K562 (cell line): ENCODE results near the gene UCK1. TPM values are rescaled to one million over a fixed set of nuclear protein-coding genes. Genes with fewer than 3 reads are reported as not detected.
A peak's percentile ranks its signal among the peaks of the same experiment; 100 is the strongest.

ENCODE experiments used
- ATAC-seq: fragments of 200-7000 bp; cut with Tn5 transposase; 3 replicates; pipeline ENCODE4 v1.9.1; 2020; ENCODE audit warnings: moderate library complexity
- BruUV-seq: library from RNA; stranded (reverse); fragments of 400-500 nt; replicated peaks from 2 replicates; lab custom pipeline; 2021; lab: Mats Ljungman, UMichigan
- CTCF ChIA-PET: fragments of 300-600 bp; formaldehyde crosslinking; extraction: SDS; loops from one replicate; lab custom pipeline; 2021; ENCODE audit warnings: low intra/inter-chr PET ratio; lab: Yijun Ruan, JAX
- POLR2A ChIA-PET: fragments of 300-600, 350-650 bp; sonication (Branson Sonifier 250); formaldehyde crosslinking; extraction: SDS; loops from one replicate; lab custom pipeline; 2021; ENCODE audit warnings: antibody characterized with exemption, inconsistent platforms; lab: Yijun Ruan, JAX
- DNase-seq, 4 experiments: peaks; one replicate each; pipeline versions ENCODE4 v3.0.0 to v3.0.0-alpha.2; 2011 to 2018; ENCODE audit warnings: low spot score in 3 of 4, mixed read lengths in 3 of 4; ENCODE audit errors: extremely low read depth in 1 of 4
- FAIRE-seq: peaks from 2 replicates; lab custom pipeline; 2011; peaks lifted over from hg19 to GRCh38; lab: Jason Lieb, UNC
- H2AFZ ChIP-seq: 2 replicates; pipeline ENCODE4 v1.6.0; 2011; ENCODE audit warnings: low read depth, low read length, control low read depth, inconsistent platforms
- H3K27ac ChIP-seq: fragments of 200-600 bp; 3 replicates; pipeline ENCODE4 v1.8.0; 2011; ENCODE audit warnings: low read depth, mild to moderate bottlenecking, control low read depth, inconsistent platforms, low read length, moderate library complexity, mixed read lengths; ENCODE audit errors: extremely low read depth
- H3K27me3 ChIP-seq, 2 experiments: fragments of 300-600 bp in 1 of 2; 2 replicates in 1 of 2; 3 replicates in 1 of 2; pipeline versions ENCODE4 v1.6.0 to v1.8.0; 2011; ENCODE audit warnings: inconsistent platforms in 2 of 2, low read length in 2 of 2, mild to moderate bottlenecking in 1 of 2, mixed read lengths in 1 of 2, moderate library complexity in 1 of 2; ENCODE audit not compliant: control insufficient read depth in 2 of 2, insufficient read depth in 2 of 2
- H3K36me3 ChIP-seq: fragments of 300-600 bp; 3 replicates; pipeline ENCODE4 v1.8.0; 2011; ENCODE audit warnings: mild to moderate bottlenecking, low read length, inconsistent platforms; ENCODE audit not compliant: control insufficient read depth, insufficient read depth
- H3K4me1 ChIP-seq, 2 experiments: fragments of 200-600 bp in 1 of 2; replicated peaks in 1 of 2; 2 replicates in 1 of 2; 3 replicates in 1 of 2; pipeline versions ENCODE4 v1.5.1 to v1.8.0; 2011; ENCODE audit warnings: inconsistent platforms in 2 of 2, low read length in 2 of 2, mild to moderate bottlenecking in 1 of 2, mixed read lengths in 1 of 2, moderate library complexity in 1 of 2; ENCODE audit not compliant: control insufficient read depth in 2 of 2, insufficient read depth in 2 of 2
- H3K4me2 ChIP-seq: 2 replicates; pipeline ENCODE4 v1.6.1; 2011; ENCODE audit warnings: low read length, control low read depth, inconsistent platforms, mixed read lengths; ENCODE audit not compliant: insufficient read depth
- H3K4me3 ChIP-seq: fragments of 200-600 bp; sonication (generic), shearing (Covaris generic); 2 replicates; pipeline ENCODE4 v1.5.1; 2016; ENCODE audit warnings: control low read depth, inconsistent platforms
- H3K79me2 ChIP-seq: fragments of 200-600 bp; 3 replicates; pipeline ENCODE4 v1.8.0; 2011; ENCODE audit warnings: low read length, inconsistent platforms; ENCODE audit not compliant: control insufficient read depth, insufficient read depth
- H3K9ac ChIP-seq, 2 experiments: 2 replicates each; pipeline versions ENCODE4 v1.6.0 to v1.6.1; 2011; ENCODE audit warnings: low read depth in 2 of 2, low read length in 2 of 2, control low read depth in 1 of 2, inconsistent platforms in 1 of 2, mild to moderate bottlenecking in 1 of 2, mixed read lengths in 1 of 2; ENCODE audit not compliant: insufficient read depth in 1 of 2
- H3K9me1 ChIP-seq: one replicate; pipeline ENCODE4 v1.6.0; 2011; ENCODE audit warnings: inconsistent platforms, mild to moderate bottlenecking, low read length, moderate library complexity; ENCODE audit not compliant: control insufficient read depth, insufficient read depth
- H3K9me3 ChIP-seq: replicated peaks from 2 replicates; pipeline ENCODE4 v1.5.1; 2011; ENCODE audit warnings: low read depth, low read length, inconsistent platforms; ENCODE audit not compliant: control insufficient read depth, insufficient read depth
- H4K20me1 ChIP-seq: replicated peaks from 2 replicates; pipeline ENCODE4 v1.6.1; 2011; ENCODE audit warnings: low read length, inconsistent platforms, mixed read lengths; ENCODE audit not compliant: control insufficient read depth, insufficient read depth
- CCAR2 ChIP-seq: fragments of 200-400 bp; formaldehyde crosslinking; IDR thresholded peaks from 2 replicates; pipeline ENCODE4 v1.6.1; 2017; ENCODE audit warnings: mild to moderate bottlenecking, low read depth, low read length
- JUN ChIP-seq, 2 experiments: sonication (generic) in 1 of 2; formaldehyde crosslinking in 1 of 2; IDR thresholded peaks; 2 replicates each; pipeline versions ENCODE4 v1.6.1 to v1.8.0; 2012 to 2022; ENCODE audit warnings: borderline replicate concordance in 2 of 2, mild to moderate bottlenecking in 2 of 2, improper control_type of control experiment in 1 of 2, low read depth in 1 of 2, low read length in 1 of 2, missing genetic modification reagents in 1 of 2
- MEF2D ChIP-seq: conservative IDR thresholded peaks from 2 replicates; pipeline ENCODE4 v1.6.1; 2016; ENCODE audit warnings: low read depth, missing genetic modification characterization, missing compliant biosample characterization
- NCOR1 ChIP-seq: fragments of 450-650 bp; IDR thresholded peaks from 2 replicates; pipeline ENCODE4 v1.6.1; 2016; ENCODE audit warnings: mild to moderate bottlenecking, moderate library complexity
- PHF21A ChIP-seq: fragments of 450-650 bp; IDR thresholded peaks from 2 replicates; pipeline ENCODE4 v1.6.1; 2017; ENCODE audit warnings: low read depth, borderline replicate concordance
- RBFOX2 ChIP-seq: fragments of 200-400 bp; formaldehyde crosslinking; IDR thresholded peaks from 2 replicates; pipeline ENCODE4 v1.6.1; 2017; ENCODE audit warnings: low read depth, mild to moderate bottlenecking, low read length, moderate library complexity
- SMARCA5 ChIP-seq: fragments of 450-650 bp; IDR thresholded peaks from 2 replicates; pipeline ENCODE4 v1.6.1; 2016
- TEAD1 ChIP-seq, 2 experiments: fragments of 450-650 bp in 1 of 2; sonication (generic) in 1 of 2; formaldehyde crosslinking; IDR thresholded peaks; 2 replicates each; pipeline versions ENCODE4 v1.4.0 to v1.8.0; 2020 to 2022; ENCODE audit warnings: mild to moderate bottlenecking in 2 of 2, missing genetic modification reagents in 1 of 2
- TSC22D4 ChIP-seq: fragments of 450-650 bp; IDR thresholded peaks from 2 replicates; pipeline ENCODE4 v1.6.1; 2016; ENCODE audit warnings: missing genetic modification characterization, missing biosample characterization, control low read depth
- ZNF445 ChIP-seq: fragments of 250-450 bp; sonication (Bioruptor Pico); IDR thresholded peaks from 2 replicates; pipeline ENCODE4 v1.4.0; 2020; ENCODE audit warnings: low read depth, mild to moderate bottlenecking, moderate library complexity
- WGBS: fragments of 100-300 bp; shearing (Covaris generic); methylation state at CpG from one replicate; pipeline ENCODE4 v1.1.6; 2016; ENCODE audit warnings: low coverage, mixed read lengths; ENCODE audit not compliant: insufficient coverage; ENCODE audit errors: missing lambda C conversion rate; 5-methylcytosine and 5-hydroxymethylcytosine counted together
- in situ Hi-C: fragments of 300-500 bp; cut with MboI; formaldehyde crosslinking; loops from 4 replicates; pipeline ENCODE4 v1.15.0; 2018; ENCODE audit warnings: inconsistent platforms, mixed read lengths
- intact Hi-C: fragments of 100-400 bp; cut with micrococcal nuclease; formaldehyde crosslinking; loops from 2 replicates; pipeline ENCODE4 v1.14.2; 2022
- polyA plus RNA-seq, 8 experiments: library from polyadenylated mRNA; depleted of rRNA in 4 of 8; stranded (reverse) in 5 of 8; unstranded in 3 of 8; fragments of >200 nt; fragmentation: Nextera tagmentation in 2 of 8; fragmentation: Illumina TruSeq in 1 of 8; extraction: Ambion mirVana in 2 of 8; extraction: Trizol in 1 of 8; gene quantifications; 2 replicates each; pipeline versions ENCODE4 v1.2.1 to v1.2.3, GENCODE V29; 2011 to 2014; ENCODE audit warnings: inconsistent platforms in 1 of 8, missing spikeins in 1 of 8
- total RNA-seq, 7 experiments: library from RNA; depleted of rRNA in 6 of 7; stranded (reverse); fragments of >200 nt in 6 of 7; fragmentation: Illumina TruSeq in 2 of 7; extraction: Trizol in 2 of 7; gene quantifications; 2 replicates each; pipeline versions ENCODE4 v1.2.1 to v1.2.3, GENCODE V29; 2011 to 2021; ENCODE audit warnings: low replicate concordance in 1 of 7
- TF ChIP-seq, protein P1 (sequence below): fragments of 150-350 bp; IDR thresholded peaks from 2 replicates; pipeline ENCODE4 v1.6.1; 2014; ENCODE audit warnings: low read depth, mild to moderate bottlenecking, low read length, borderline replicate concordance
- TF ChIP-seq, protein P2 (sequence below): fragments of 250-450 bp; sonication (Bioruptor Pico); IDR thresholded peaks from 2 replicates; pipeline ENCODE4 v1.5.0; 2020; ENCODE audit warnings: mild to moderate bottlenecking, borderline replicate concordance

Gene UCK1
- total and polyA plus RNA-seq, 9 of the 15 experiments (the other 6 are each of a cell fraction or from before 2014, with no cell fraction given): 0.27 to 27.5 (median 16.1) TPM

DNA sequence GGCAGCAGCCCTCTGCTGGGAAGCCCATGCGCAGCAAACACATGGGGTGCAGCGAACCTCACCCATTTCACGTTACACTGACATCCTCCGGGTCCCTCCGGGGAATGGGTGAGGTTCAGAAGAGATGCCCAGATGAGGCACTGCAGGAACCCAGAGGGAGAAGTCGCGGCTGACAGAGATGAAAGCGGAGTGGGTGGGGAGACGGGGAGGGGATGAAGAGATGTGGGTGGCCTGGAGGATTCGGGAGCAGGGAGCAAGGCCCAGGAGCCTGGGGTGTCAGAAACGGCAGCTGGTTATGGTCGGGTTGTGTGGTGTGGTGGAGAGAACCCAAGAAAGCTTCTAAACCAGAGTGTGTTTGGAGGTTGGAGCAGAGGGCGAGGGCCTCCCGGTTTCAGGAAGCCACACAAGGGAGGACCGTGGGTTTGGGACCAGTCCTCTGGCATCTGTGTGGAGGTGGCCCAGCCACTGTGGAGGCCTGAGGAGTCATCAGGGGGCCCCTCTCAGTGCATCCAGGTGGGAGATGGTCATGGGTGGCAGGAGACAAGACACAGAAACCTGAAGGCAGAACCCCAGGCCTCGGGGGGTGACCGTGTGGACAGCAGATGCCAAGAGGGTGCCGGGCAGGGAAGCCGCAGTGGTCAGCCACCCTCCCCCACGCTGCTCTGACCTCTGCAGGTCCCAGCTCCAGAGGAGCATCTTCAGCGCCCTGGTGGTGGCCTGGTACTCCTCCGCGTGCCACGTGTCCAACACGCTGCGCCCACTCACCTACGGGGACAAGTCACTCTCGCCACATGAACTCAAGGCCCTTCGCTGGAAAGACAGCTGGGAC lies 8.6 kb downstream of the UCK1 start (continued):
- TF ChIP-seq TEAD1 (CRISPR knock-in tag; IDR thresholded peaks at IDR 0.05): no peak
- no peak for TF ChIP-seq TSC22D4 (tag)
- TF ChIP-seq, protein P1, sequence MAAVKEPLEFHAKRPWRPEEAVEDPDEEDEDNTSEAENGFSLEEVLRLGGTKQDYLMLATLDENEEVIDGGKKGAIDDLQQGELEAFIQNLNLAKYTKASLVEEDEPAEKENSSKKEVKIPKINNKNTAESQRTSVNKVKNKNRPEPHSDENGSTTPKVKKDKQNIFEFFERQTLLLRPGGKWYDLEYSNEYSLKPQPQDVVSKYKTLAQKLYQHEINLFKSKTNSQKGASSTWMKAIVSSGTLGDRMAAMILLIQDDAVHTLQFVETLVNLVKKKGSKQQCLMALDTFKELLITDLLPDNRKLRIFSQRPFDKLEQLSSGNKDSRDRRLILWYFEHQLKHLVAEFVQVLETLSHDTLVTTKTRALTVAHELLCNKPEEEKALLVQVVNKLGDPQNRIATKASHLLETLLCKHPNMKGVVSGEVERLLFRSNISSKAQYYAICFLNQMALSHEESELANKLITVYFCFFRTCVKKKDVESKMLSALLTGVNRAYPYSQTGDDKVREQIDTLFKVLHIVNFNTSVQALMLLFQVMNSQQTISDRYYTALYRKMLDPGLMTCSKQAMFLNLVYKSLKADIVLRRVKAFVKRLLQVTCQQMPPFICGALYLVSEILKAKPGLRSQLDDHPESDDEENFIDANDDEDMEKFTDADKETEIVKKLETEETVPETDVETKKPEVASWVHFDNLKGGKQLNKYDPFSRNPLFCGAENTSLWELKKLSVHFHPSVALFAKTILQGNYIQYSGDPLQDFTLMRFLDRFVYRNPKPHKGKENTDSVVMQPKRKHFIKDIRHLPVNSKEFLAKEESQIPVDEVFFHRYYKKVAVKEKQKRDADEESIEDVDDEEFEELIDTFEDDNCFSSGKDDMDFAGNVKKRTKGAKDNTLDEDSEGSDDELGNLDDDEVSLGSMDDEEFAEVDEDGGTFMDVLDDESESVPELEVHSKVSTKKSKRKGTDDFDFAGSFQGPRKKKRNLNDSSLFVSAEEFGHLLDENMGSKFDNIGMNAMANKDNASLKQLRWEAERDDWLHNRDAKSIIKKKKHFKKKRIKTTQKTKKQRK: no peak
- TF ChIP-seq RBFOX2: peak; percentile 41

DNA sequence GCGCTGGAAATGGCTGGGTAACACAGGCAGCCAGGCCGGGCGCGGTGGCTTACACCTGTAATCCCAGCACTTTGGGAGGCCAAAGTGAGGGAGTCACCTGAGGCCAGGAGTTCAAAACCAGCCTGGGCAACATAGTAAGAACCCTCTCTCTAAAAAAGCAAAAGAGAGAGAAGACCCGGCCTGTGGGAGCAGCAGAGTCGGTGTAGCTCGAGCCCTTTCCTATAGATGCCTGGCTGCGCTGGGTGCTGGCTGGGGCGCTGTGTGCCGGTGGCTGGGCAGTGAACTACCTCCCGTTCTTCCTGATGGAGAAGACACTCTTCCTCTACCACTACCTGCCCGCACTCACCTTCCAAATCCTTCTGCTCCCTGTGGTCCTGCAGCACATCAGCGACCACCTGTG lies 9.2 kb downstream of the UCK1 start:
- H3K9ac ChIP-seq: no peak overlapping the region
- FAIRE-seq (no peak), DNase-seq (no peak), ATAC-seq (no peak)
- in situ Hi-C loops (no loop called here), intact Hi-C loops (no loop called here)
- no peak overlapping the region for H3K4me3 ChIP-seq
- H2AFZ ChIP-seq: no peak overlapping the region
- no peaks in the 10 kb centered on the region for H3K9me1 ChIP-seq
- BruUV-seq: no TSS peak
- 89% methylated on average over 10 of the region's 13 CpGs for WGBS
- CTCF ChIA-PET: no interaction called here
- H3K79me2 ChIP-seq: no peaks in the 10 kb centered on the region
- no peaks in the 10 kb centered on the region; the same call in 1 of the 2 replicates for H4K20me1 ChIP-seq
- peaks cover 0 to 20% of the 10 kb centered on the region in 2 experiments; a peak in 1 of 5 replicates for H3K4me1 ChIP-seq
- H3K9me3 ChIP-seq: no peaks in the 10 kb centered on the region
- no peak overlapping the region for H3K4me2 ChIP-seq
- POLR2A ChIA-PET: interaction anchor here (0.5 to 0.6 kb wide), 2 partner anchors 12 to 415 kb away, joined by 3 to 4 read pairs; no protein-coding TSS in a partner anchor
- no peaks in the 10 kb centered on the region for H3K27me3 ChIP-seq
- no peak overlapping the region for H3K27ac ChIP-seq
- TF ChIP-seq MEF2D (tag): no peak
- TF ChIP-seq JUN (IDR thresholded peaks at IDR 0.05; ENCODE audit: borderline replicate concordance, low read depth, low read length): no peak
- no peak for TF ChIP-seq JUN (CRISPR knock-in tag; IDR thresholded peaks at IDR 0.05; ENCODE audit: borderline replicate concordance)
- TF ChIP-seq, protein P2, sequence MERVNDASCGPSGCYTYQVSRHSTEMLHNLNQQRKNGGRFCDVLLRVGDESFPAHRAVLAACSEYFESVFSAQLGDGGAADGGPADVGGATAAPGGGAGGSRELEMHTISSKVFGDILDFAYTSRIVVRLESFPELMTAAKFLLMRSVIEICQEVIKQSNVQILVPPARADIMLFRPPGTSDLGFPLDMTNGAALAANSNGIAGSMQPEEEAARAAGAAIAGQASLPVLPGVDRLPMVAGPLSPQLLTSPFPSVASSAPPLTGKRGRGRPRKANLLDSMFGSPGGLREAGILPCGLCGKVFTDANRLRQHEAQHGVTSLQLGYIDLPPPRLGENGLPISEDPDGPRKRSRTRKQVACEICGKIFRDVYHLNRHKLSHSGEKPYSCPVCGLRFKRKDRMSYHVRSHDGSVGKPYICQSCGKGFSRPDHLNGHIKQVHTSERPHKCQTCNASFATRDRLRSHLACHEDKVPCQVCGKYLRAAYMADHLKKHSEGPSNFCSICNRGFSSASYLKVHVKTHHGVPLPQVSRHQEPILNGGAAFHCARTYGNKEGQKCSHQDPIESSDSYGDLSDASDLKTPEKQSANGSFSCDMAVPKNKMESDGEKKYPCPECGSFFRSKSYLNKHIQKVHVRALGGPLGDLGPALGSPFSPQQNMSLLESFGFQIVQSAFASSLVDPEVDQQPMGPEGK (CRISPR knock-in tag): no peak
- no peak for TF ChIP-seq ZNF445 (CRISPR knock-in tag)
- TF ChIP-seq CCAR2: no peak
- TF ChIP-seq PHF21A: no peak
- TF ChIP-seq SMARCA5: no peak
- no peak for TF ChIP-seq NCOR1
- TF ChIP-seq, all 486 proteins: peak for 0
- peaks cover 92% of the 10 kb centered on the region; the same call in 2 of the 3 replicates for H3K36me3 ChIP-seq
